ENCODE measurements around the gene NKX6-1. TPM values are rescaled to one million over a fixed set of nuclear protein-coding genes. Genes with fewer than 3 reads are reported as not detected.
A peak's percentile ranks its signal among the peaks of the same experiment; 100 is the strongest.

Gene NKX6-1
- total and polyA plus RNA-seq, 2 donors (not counting 3 experiments of a cell fraction or from before 2014, with no cell fraction given), result not detected

DNA sequence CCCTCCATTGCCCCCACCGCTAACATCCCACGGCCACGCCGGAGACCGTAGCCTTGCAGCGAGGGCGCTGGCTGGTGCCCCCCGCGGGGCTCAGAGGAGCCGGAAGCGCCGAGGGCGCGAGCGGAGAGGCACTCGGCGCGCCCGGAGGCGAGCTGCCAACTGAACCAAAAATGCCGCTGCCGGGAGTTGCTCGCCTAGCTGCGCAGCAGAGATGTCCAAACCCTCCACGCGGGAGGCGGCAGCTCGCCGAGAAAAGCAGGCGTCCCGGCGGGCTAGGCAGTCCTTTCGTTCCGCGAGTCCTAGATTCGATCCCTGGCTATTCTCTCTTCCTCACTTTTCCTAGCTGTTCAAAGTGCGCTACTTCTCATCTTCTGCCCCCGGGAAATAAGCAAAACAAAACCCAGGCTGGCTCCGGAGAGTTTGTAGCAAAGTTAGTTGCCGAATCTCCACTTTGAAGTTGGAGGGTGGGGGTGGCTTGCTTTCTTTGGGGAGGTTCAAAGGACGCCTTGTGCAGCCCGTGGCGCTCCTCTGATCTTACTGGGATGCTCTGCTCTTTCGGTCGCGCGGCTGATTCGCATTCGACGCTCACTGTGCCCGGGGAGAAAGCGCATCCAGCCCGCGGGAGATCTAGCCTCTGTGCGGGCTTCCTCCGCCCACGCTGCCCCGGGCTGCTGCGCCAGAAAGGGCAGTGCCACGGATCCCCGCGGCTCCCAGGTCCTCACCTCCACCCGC, 723 bp downstream of the NKX6-1 start:
- H3K9me3 ChIP-seq (replicated peaks; ENCODE audit: control insufficient read depth, insufficient read depth, low read length), result no peaks in the 10 kb centered on the region
- CTCF ChIA-PET, result no interaction called here
- DNase-seq (ENCODE audit: low read depth, low spot score), result peak; percentile 13
- TF ChIP-seq EZH2 (IDR thresholded peaks at IDR 0.05; ENCODE audit: borderline replicate concordance, low read depth, low read length, severe bottlenecking) (peak; percentile 97), JUN (IDR thresholded peaks at IDR 0.05; ENCODE audit: borderline replicate concordance, insufficient read depth, insufficient read length, low read depth) (no peak)
- H4K20me1 ChIP-seq (replicated peaks; ENCODE audit: control insufficient read depth, extremely low read depth, insufficient read depth, low read length), result no peaks in the 10 kb centered on the region
- no peaks in the 10 kb centered on the region for H3K79me2 ChIP-seq (ENCODE audit: control insufficient read depth, insufficient read depth, low read length)
- H3K9me1 ChIP-seq (replicated peaks; ENCODE audit: control insufficient read depth, extremely low read depth, insufficient read depth, low read length), result no peaks in the 10 kb centered on the region
- peak overlapping the region in 2 of 3 experiments; percentile 11 to 27 for H3K4me3 ChIP-seq (replicated peaks in 1 of 3; ENCODE audit: insufficient read depth in 1 of 3, low read depth in 1 of 3, low read length in 3 of 3)
- no peak for FAIRE-seq
- dilution Hi-C loops (cut with MboI; ENCODE audit: extremely low pct_ligation_motif_present, low sequenced_read_pairs), result no loop called here
- H2AFZ ChIP-seq (ENCODE audit: low read depth, low read length), result peak overlapping the region; percentile 19
- peak overlapping the region; percentile 59 for H3K4me2 ChIP-seq (ENCODE audit: insufficient read depth, low read length)
- no peaks in the 10 kb centered on the region for H3K36me3 ChIP-seq (ENCODE audit: control insufficient read depth in 2 of 2, extremely low read depth in 1 of 2, insufficient read depth in 2 of 2, low read length in 2 of 2)
- H3K27me3 ChIP-seq (ENCODE audit: control insufficient read depth in 2 of 2, insufficient read depth in 2 of 2, low read length in 2 of 2), result peaks cover 85 to 100% of the 10 kb centered on the region in 2 experiments
- no peak overlapping the region for H3K9ac ChIP-seq (replicated peaks; ENCODE audit: extremely low read depth, insufficient read depth, low read length)
- BruUV-seq (replicated peaks), result no TSS peak
- no peak overlapping the region for H3K27ac ChIP-seq (ENCODE audit: insufficient read depth, low read depth, low read length)
- intact Hi-C loops (cut with micrococcal nuclease), result no loop called here
- peaks cover 11% of the 10 kb centered on the region for H3K4me1 ChIP-seq (ENCODE audit: control insufficient read depth, extremely low read depth, insufficient read depth, low read length)
- POLR2A ChIA-PET, result no interaction called here

DNA sequence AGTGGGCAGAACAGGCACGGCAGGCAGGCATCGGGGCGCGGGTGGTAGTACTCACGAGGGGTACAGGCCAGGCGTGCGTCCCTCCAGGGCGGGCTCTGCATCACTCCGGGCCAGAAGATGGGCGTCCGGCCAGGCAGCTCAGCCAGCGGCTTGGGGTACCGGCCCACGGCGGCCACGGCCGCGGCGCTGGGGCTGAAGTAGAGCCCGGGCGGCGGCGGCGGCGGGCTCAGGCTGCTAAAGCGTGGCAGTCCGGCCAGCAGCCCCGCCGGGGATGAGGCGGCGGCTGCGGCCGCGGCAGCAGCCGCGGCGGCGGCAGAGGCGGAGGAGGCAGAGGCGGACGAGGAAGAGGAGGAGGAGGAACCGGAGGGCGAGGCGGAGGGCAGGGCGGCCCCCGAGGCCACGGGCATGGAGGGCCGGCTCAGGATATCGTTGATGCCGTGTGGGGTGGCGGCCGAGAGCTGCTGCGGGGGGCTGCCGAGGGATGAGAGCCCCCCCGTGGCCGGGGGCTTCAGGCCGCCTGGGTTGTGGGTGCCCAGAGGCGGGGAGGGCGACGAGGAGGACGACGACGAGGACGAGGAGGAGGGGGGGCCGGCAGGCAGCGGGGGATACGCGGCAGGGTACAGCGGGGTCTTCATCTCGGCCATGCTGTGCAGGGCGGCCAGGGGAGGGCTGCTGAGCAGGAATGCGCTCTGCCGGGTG, 1.4 kb downstream of the NKX6-1 start:
- CTCF ChIA-PET, result interaction anchor here (1.1 kb wide), 1 partner anchor 17 kb away, joined by 3 read pairs; no protein-coding TSS in a partner anchor
- no TSS peak for BruUV-seq (replicated peaks)
- peak overlapping the region in 2 of 3 experiments; percentile 11 to 27 for H3K4me3 ChIP-seq (replicated peaks in 1 of 3; ENCODE audit: insufficient read depth in 1 of 3, low read depth in 1 of 3, low read length in 3 of 3)

More for the DNA sequence above, 1.4 kb downstream of the NKX6-1 start:
- H3K4me1 ChIP-seq (ENCODE audit: control insufficient read depth, extremely low read depth, insufficient read depth, low read length), result peaks cover 11% of the 10 kb centered on the region
- POLR2A ChIA-PET, result no interaction called here
- no peaks in the 10 kb centered on the region for H3K9me3 ChIP-seq (replicated peaks; ENCODE audit: control insufficient read depth, insufficient read depth, low read length)
- FAIRE-seq (no peak), DNase-seq (ENCODE audit: low read depth, low spot score) (no peak)
- H3K9ac ChIP-seq (replicated peaks; ENCODE audit: extremely low read depth, insufficient read depth, low read length), result no peak overlapping the region
- no peak overlapping the region for H2AFZ ChIP-seq (ENCODE audit: low read depth, low read length)
- no peaks in the 10 kb centered on the region for H3K79me2 ChIP-seq (ENCODE audit: control insufficient read depth, insufficient read depth, low read length)
- H3K4me2 ChIP-seq (ENCODE audit: insufficient read depth, low read length), result peak overlapping the region; percentile 59
- intact Hi-C loops (cut with micrococcal nuclease), result no loop called here
- no peaks in the 10 kb centered on the region for H4K20me1 ChIP-seq (replicated peaks; ENCODE audit: control insufficient read depth, extremely low read depth, insufficient read depth, low read length)
- TF ChIP-seq EZH2 (IDR thresholded peaks at IDR 0.05; ENCODE audit: borderline replicate concordance, low read depth, low read length, severe bottlenecking), result peak; percentile 20
- TF ChIP-seq POLR2A (IDR thresholded peaks at IDR 0.05; ENCODE audit: low read depth, low read length), result no peak
- no peaks in the 10 kb centered on the region for H3K9me1 ChIP-seq (replicated peaks; ENCODE audit: control insufficient read depth, extremely low read depth, insufficient read depth, low read length)
- H3K36me3 ChIP-seq (ENCODE audit: control insufficient read depth in 2 of 2, extremely low read depth in 1 of 2, insufficient read depth in 2 of 2, low read length in 2 of 2), result no peaks in the 10 kb centered on the region
- H3K27me3 ChIP-seq (ENCODE audit: control insufficient read depth in 2 of 2, insufficient read depth in 2 of 2, low read length in 2 of 2), result peaks cover 84 to 100% of the 10 kb centered on the region in 2 experiments
- no peak overlapping the region for H3K27ac ChIP-seq (ENCODE audit: insufficient read depth, low read depth, low read length)
- dilution Hi-C loops (cut with MboI; ENCODE audit: extremely low pct_ligation_motif_present, low sequenced_read_pairs), result no loop called here

Data from endothelial cell of umbilical vein (primary cell).